CD4-positive, alpha-beta T cell treated with Interleukin-17A for 4 hours (primary cell): ENCODE measurements around the gene CCK.
"Not testable (repeated sequence)": the region's sequence is repeated elsewhere in the genome, so short reads cannot be mapped to it uniquely, and the experiment has no call there.

ENCODE experiments used
- DNase-seq: peaks from one replicate; pipeline ENCODE4 v3.0.0-alpha.2; 2020; ENCODE audit warnings: mixed read lengths

CCK gene, protein sequence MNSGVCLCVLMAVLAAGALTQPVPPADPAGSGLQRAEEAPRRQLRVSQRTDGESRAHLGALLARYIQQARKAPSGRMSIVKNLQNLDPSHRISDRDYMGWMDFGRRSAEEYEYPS

DNA sequence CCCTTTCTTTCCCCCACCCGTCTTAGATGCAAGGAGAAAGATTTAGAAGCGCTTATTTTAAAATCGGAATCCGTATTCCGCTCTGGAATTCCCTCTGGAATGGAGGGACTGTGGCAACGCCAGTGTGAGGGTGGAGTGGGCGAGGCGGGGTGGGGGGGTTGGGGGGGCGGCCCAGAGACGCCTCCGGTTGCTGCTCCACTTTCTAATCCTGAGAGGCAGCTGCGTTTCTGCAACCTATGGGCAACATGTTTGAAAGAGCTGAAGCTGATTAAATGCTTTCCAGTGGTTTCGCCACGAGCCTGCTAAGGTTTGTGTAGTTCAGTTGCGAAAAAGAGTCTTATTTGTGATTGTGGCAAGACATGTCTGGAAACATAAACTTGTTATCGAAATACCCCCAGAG, at the start of gene CCK:
Gene CCK, minus strand, starts transcription at position 101 of the 400 bp plus-strand sequence. CDS start 2,555 bp downstream, outside the sequence.
- DNase-seq, result no peak

DNA sequence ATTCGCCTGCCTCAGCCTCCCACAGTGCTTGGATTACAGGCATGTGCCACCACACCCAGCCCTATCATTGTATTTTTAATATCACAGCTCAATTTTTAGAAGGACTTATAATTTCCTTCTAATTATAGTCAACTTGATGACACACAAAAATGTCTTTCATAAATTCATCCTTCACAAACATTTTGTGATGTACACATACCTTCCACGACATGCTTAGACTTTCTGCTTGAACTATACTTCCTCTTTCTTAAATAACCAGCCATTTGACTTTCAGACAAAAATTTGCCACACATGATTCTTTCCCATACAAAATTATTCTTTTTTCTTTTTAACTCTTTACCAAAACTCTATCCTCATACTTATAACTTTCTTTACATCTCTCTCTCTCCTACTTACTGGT, 48.4 kb upstream of the CCK start:
- DNase-seq, result no peak

DNA sequence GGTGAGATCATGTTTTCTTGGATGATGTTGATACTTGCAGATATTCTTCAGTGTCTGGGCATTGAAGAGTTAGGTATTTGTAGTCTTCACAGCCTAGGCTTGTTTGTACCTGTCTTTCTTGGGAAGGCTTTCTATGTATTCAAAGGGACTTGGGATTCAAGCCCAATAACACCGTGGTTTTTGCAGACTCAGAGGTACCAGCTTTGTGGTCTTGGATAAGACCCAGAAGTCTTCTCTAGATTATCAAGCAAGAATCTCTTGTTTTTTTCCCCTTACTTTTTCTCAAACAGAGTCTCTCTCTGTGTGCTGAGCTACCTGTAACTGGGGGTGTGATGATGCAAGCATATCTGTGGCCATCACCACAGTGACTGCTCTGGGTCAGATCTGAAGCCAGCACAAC, 42.7 kb upstream of the CCK start:
- DNase-seq, result no peak

DNA sequence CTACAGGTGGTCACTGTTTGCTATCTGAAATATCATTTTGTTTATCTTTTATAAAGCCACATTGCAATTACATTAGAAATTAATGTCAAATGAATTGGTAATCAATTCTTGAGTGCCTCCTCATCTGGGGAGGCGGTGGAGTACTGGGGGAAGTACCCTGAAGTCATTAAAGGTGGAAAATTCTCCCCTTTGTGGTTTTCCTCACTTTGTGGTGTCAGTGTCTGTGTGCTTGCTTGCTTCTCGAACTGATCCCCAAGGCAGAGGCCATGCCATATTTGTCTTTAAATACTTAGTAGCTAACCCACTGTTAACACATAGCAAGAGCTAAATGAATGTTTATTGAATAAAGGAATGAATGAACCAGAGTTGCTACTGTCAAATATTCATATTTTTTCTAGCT, 40.5 kb upstream of the CCK start:
- DNase-seq, result no peak

DNA sequence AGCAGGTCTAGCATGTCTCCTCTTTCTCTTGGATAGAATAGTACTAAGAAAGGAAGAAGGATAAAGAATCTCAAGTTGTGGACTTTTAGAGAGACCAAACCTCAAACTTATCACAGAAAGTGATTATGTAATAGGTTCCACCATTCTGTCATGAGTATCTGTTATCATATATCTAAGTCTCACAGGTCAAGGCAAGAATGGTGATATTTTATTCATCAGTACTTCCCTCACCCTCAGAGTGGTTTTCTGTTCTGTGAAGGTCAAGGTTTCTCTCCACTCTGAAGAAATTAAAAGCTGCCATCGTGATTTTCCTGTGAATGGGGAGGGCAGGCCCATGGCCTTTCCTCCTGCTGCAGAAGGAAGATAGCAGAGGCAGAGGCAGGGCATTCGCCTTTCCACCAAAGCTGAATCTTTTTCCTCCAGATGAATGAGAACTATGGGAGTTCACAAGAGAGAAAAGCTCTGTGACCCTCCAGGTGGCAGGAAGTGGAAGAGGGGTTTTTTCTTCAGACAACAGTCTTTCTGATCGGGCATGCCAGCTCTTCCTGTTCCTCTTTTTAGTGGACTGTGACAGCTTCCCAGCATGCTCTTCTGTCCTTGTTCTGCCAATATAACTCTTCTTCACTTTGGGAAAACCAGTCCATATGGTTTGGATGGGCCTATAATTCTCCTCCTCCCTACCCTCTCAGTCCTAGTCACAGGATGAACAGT, 37.1 kb upstream of the CCK start:
- DNase-seq, result no peak

DNA sequence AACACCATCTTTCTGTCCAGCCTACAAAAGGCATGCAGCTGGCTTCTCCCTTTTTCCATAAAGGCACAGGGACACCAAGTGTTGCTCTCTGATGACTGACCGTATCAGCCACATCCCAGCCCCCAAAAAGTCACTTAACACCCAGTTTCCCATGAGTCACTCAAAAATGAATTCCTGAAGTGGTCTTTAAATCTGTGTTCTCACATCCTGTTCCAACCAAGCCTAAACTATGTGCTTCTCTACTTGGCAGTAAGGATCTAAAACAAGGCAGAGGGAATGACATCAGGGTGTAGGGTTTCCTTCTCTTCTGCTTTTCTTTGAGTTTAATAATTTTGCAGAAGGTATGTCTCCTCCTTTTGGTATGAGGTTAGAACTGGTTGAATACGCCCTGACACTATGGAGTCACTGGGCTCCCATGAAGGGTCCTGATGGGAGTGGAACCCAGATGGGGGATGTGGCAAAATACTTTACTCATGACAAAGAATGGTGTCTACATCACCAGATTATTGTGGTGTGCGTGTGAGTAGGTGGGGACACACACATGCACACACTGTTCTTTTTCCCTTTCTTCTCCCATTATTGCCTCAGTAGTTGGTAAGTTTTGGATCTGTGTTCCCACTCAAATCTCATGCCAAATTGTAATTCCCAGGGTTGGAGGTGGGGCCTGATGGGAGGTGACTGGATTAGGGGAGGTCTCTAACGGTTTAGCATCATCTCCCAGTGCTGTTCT, 35.6 kb upstream of the CCK start:
- no peak for DNase-seq

DNA sequence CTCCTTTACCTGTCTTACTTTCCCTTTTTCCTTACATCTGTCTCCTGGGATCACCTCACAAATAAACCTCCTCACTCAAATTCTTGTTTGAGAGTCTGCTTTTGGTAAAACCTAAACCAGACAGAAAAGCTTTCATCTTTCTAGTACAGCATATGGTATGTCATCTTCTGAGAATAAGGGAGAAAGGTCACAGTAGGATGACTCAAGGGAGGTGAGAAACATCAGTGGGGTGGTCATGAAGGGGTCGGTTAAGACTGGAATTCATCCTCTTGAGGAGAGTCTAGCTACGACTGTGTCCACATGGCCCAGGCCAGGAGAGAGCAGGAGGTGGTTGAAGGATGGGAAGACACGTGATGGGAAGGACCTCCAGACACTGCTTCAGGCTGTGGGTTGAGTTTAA, 34.8 kb upstream of the CCK start:
- DNase-seq, result no peak

DNA sequence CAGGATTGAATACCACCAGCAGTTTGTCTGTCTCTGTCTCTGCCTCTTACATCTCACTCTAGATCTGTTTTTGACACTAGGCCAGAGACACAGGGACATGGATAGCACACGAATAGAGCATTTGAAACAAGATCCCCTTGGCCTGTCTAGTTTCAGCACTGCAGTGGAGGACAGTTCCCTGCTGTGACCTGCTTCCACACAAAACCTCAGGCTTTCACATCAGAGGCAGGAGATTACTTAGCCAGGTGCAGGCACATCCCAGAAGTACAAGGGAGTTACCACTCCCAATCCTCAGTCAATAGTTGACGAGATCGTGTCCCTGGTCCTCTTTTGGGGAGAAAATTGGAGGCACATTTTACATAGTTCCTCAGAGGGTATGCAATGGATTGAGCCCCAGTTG, 34.0 kb upstream of the CCK start:
- DNase-seq, result no peak

DNA sequence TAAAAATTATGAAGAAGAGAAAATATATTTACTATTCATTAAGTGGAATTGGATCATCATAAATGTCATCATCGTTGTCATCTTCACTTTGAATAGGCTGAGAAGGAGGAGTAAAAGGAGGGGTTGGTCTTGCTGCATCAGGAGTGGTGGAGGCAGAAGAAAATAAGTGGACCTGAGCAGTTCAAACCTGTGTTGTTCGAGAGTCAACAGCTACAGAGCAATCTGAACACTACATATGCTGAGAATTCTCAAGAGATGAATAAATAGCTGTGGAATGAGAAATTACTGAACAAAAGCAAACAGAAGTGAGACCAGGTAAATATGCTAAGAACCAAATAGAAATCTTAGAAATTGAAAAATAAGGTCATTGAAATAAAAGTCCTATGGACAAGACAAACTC, 32.3 kb upstream of the CCK start:
- no peak for DNase-seq

DNA sequence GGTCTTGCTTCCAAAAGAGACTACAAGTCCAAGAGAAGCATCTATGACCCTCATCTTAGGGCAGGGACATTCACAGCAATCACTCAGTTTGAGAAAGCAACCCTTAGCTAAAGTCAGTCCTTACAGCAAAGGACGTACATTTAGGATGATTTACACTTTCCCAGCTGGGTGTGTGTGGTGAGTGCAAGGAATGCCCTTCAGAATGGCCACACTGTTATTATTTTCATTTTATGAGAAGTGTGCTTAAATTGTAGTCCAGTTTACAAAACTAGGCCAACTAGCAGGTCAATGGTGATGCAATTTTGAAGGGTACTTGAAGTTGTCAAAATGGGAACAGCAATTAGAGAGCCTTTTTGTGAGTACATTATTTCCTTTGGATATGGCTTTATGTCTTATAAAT, 26.0 kb upstream of the CCK start:
- DNase-seq, result no peak

DNA sequence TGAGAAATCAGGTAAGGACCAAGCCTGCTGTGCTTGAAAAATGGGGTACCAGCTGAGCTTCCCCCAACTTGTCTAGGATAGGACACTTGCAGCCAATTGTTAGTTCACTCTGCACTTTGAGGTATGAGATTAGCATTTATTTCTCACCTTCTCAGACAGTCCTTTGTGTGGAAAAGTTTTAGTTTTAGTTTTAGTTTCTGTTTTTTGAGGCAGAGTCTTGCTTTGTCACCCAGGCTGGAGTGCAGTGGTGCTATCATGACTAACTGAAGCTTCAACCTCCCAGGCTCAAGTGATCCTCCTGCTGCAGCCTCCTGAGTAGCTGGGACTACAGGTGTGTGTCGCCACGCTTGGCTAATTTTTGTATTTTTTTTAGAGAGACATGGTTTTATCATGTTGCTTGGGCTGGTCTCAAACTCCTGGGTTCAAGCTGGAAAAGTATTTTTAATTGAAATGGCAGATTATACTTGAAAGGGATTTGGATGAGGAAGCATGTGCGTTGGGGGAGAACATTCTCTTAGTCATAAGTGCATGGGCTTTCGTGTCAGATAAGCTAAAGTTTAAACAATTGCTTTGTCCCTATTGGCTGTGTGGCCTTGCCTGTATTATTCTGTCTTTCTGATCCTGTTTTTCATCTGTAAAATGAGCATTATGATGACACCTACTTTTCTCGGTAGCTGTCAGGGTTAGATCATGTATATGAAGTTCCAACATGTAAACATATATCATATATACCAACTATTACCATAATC, 25.2 kb upstream of the CCK start:
- no peak for DNase-seq

DNA sequence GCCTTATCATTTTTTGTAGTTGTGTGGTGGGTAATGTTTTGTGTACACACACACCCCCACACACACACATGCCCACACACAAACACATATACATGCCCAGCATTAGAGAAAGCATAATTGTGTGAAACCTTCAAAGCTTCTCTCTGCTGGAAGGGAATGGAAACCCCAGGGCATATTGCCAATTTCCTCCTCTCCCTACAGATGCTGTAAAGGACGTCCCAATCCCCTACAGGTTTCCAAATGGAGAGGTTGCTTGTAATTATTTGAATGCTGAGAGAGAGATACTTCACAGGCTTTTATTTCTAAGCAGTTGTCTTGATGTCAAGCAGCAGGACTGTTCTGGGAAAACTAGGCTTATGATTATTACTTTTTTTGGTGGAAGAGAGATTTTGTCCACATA, 23.0 kb upstream of the CCK start:
- no peak for DNase-seq

DNA sequence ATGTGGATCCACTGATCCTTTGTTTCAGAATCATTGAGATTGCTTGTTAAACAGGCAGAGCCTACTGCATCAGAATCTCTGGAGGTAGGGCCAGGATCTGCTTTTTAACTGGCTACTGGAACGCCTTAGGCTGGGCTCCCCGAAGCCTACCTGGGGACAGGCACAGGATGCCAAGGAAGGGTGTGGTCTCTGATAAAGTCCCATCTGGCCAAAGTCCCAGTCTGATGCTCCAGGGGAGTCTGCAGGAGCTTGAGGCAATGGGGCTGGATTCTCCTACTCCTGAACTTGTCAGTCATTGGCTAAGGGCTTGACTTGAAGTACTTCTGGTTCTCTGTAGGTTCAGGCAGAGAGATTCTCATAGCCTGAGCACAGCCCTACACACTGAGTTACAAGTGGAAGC, 22.4 kb upstream of the CCK start:
- DNase-seq, result no peak

DNA sequence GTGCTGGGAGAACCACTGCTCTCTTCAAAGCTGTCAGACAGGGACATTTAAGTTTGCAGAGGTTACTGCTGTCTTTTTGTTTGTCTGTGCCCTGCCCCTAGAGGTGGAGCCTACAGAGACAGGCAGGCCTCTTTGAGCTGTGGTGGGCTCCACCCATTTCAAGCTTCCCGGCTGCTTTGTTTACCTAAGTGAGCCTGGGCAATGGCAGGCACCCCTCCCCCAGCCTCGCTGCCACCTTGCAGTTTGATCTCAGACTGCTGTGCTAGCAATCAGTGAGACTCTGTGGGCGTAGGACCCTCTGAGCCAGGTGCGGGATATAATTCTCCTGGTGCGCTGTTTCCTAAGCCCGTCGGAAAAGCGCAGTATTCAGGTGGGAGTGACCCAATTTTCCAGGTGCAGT, 21.4 kb upstream of the CCK start:
- DNase-seq, result not testable (repeated sequence)

DNA sequence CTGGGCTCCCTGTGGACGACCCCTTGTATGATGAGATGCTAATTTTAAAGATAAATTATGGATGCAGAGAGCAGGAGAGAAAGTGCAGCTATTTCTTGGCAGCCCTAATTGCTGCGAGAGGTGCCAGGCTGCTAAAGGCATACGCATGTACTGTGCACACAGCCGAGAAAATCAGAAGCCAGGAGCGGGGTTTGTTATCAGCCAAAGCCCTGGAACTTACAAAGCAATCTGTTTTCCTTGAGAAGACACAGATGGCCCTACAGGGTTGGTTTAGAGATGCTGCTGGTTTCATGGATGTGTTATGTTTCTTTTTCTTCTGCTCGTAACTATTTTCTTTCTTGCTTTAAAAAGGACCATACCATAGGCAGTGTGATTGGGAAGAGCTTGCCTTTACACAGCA, 11.7 kb upstream of the CCK start:
- DNase-seq, result no peak

DNA sequence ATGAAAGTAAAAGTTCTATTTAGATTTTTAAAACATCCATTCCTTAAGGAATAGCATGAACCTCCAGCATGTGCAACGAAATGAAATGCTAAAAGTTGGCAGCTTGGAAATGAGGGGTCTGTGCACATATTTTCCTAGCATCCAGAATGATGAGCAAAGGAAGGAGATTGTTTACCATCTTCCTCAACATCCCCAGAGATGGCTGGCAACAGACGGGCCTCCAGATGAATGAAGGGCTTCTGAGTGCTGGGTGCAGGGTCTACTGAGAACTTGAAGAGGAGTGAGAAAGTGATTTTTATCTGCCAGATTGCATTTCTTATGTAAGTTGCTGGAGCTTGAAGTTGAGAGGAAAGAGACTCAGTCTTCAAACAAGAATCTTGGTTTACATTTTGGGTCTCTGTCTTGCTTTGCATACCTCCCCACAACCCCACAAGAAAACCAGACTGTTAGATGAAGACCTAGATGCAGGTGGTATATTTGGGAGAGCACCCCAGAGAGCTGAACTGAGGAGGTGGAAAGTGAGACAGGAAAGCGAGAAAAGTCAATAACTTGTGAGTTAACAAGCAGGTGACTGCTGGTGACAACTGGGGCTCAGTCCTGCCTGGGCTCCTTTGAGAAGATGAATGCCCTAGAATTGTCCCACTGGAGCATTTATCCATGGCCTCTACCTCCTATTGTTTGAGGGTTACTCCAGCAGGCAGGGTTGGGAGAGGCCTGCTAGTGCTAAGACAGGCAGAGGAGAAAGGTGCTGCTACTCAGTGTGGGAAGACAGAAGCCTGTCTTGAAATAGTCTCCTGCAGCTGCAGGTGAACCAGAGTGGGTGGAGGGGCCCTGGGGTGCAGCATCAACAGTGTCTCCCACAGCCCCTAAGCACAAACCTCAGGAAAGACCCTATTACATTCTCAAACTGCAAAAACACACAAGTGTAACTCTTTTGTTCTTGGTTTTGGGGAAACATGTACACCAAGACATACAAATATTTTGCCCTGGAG, 10.5 kb upstream of the CCK start:
- no peak for DNase-seq

DNA sequence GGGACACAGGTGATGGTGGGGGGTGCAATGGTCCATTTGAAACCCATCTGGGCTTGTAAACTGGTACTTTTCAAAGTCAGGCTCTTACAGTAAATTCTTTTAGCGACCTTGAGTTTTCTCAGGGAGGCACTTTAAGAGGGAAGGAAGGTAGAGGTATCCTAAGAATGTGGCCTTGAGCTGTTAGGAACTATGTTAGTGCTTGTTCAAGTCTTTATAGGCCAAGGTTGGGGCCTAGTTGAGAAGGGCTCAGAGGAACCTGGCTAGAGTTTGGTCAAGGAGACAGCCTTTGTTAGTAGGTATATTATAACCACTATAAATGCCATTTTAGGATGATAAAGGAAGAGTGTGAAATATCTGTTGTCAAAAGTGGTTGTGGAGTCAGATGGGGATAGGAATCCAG, 9.2 kb upstream of the CCK start:
- no peak for DNase-seq

DNA sequence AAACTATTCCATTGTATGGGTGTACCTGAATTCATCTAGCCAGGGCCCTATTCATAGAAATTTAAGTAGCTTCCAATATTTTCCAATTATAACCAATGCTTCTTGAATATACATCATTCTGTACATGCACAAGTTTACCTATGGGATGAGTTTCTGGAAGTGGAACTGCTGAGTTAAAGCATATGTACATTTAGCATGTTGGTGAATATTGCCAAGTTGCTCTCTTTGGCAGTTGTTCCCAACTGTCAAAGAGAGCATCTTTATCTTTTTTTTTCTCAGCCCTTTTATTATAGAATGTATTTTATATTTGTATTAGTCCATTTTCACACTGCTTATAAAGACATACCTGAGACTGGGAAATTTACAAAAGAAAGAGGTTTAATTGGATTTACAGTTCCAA, 8.3 kb upstream of the CCK start:
- no peak for DNase-seq

DNA sequence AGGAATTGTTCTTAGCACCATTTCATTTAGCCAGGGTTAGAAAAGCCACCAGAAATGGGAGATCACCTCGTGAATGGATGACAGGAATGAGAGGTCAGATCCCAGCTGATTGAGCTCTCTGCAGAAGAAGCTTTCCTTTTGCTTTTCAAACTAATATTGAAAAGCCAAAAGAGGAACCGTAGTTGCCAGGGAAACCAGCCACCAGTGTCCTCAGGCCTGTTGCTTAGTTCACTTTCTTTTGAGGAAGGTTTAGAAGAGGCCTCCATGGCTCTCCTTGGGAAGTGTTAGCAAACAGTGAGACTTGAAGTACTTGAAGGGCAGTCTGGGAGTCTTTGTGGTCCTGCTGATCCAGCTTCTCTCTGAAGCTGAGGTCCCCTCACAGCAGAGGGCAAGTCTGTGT, 7.4 kb upstream of the CCK start:
- no peak for DNase-seq

DNA sequence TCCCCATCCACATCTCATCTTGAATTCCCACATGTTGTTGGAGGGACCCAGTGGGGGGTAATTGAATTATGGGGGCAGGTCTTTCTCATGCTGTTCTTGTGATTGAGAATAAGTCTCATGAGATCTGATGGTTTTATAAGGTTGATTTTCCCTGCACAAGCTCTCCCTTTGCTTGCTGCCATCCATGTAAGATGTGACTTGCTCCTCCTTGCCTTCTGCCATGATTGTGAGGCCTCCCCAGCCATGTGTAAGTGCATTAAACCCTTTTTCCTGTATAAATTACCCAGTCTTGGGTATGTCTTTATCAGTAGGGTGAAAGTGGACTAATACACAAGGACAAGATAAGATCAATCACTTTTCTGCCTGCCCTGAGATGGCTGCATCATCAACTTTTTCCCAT, 5.8 kb upstream of the CCK start:
- no peak for DNase-seq

DNA sequence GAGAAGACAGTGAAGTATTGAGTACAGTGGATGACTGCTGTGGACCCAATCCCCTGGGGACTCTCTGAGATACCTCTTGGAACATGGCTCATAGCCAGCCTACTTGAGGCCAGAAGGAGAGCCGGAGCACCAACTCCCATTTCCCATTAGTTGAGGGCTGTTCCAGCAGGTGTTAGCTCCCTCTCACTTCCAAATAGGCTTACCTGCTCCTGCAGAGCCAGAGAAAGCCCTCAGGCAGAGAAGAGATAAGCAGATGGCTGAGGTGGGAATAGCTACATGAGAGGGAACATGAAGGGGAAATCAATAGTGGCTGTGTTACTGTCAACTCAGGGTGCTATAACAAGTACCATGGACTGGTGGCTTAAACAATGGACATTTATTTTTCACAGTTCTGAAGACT, 4.6 kb upstream of the CCK start:
- no peak for DNase-seq

DNA sequence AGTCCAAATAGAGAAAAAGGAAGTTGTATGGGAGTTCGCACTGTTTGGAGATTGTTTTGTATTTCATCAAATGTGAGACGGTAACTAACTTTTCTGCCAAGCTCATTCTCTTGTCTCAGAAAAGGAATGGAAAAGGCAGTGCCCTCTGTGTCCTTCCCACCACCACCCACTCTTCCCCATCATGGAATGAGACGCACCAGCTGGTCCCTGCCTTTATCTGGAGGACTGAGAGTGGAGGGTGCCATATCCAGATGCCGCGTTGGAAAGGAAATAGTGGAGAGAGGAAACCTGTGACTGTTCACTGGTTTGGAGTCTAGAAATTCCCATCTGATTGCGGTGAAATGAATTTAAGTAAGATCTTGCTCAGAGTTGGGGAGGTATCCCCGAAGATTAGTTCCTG, 3.7 kb upstream of the CCK start:
- no peak for DNase-seq

DNA sequence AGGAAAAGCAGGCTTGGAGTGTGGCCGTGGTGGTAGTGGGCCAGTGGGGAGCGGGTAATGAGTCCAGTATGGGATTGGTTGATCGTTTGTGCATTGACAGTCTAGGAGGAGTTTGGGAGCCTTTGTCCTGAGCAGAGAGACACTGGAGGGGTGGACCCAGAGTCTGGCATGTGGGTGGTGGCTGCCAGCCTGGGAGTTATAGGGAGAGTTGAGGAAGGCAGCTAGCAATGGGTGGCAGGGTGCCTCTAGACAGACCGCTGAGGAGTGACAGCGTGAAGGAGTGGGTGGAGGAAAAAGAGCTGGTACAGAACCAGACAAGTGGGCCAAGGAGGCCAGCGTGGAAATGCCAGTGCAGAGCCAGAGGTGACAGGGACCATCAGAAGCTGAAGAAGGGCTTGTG, 1.9 kb upstream of the CCK start:
- DNase-seq, result no peak
